COLO668 (cell line): Measurements from ENCODE around the gene KLHL36.

Experiments used
- DNase-seq: peaks from one replicate; lab custom pipeline; 2025; ENCODE audit not compliant: unreplicated experiment; lab: John Stamatoyannopoulos, UW

Gene KLHL36

DNA sequence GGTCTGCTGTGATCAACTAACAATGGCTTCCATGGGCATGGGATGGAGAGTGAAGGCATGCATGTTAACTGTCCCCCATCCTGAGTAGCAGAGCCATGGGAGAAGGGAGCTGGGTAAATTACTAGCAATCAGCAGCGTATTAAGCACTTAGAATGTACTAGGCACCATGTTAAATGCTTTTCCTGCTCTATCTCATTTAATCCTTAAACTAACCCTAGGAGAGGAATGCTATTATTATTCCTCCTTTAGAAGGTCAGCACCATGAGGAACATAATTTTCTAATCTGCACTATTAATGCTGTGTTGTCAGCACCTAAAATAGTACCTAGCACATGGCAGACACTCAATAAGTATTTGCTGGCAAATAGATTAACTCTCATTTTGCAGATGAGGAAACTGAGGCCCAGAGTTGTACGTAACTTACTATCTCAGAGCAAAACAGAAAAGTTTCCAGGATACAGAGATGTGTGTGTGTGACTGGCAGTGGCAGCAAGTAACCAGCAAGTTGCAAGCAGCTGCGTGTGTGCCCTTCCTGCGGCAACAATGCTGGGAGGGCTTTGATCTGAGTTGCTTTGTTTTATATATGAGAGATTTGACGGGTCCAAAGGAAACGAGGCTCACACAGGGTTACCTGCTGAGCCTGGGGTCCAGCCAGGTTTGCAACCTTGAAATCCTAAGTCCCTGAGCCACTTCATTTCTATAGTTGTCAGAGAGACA lies 6.5 kb upstream of the KLHL36 start:
- DNase-seq: no peak

DNA sequence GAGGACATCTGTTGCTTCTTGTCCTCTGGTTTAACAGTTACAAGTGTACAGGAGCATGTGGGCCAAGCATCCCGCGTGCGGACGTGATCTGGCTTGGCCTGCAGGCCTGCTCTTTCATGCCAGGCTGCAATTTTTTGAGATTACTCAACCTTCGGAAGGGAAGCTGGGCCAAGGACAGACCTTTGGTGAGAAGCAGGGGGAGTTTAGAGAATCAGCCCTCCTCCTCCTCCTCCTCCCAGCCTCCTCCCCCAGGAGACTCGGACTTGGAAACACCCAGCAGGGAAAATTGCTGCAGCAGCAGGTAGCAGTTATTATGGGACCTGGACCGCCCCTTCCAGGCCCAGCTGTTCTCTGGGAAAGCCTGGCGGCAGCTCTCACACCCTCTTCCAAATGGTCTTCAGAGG lies 5.1 kb upstream of the KLHL36 start:
- DNase-seq: no peak

DNA sequence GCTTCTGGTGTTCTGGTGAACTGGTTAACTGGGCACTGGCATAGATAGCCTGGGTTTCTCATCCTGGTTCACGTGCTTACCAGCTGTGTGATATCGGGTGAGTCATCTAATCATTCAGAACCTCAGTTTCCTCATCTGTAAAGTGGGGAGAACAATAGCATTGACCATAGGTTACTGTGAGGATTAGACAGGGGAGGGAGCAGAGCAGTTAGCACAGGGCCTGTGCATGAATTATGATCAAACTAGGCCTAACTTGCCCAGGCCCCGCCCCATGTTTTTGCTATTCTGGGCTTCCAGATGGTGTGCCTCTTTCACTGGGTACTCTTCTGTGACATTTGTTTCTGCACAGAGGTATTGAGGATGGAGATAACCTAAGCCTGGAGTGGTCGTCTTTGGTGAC lies 4.6 kb upstream of the KLHL36 start:
- DNase-seq: no peak

DNA sequence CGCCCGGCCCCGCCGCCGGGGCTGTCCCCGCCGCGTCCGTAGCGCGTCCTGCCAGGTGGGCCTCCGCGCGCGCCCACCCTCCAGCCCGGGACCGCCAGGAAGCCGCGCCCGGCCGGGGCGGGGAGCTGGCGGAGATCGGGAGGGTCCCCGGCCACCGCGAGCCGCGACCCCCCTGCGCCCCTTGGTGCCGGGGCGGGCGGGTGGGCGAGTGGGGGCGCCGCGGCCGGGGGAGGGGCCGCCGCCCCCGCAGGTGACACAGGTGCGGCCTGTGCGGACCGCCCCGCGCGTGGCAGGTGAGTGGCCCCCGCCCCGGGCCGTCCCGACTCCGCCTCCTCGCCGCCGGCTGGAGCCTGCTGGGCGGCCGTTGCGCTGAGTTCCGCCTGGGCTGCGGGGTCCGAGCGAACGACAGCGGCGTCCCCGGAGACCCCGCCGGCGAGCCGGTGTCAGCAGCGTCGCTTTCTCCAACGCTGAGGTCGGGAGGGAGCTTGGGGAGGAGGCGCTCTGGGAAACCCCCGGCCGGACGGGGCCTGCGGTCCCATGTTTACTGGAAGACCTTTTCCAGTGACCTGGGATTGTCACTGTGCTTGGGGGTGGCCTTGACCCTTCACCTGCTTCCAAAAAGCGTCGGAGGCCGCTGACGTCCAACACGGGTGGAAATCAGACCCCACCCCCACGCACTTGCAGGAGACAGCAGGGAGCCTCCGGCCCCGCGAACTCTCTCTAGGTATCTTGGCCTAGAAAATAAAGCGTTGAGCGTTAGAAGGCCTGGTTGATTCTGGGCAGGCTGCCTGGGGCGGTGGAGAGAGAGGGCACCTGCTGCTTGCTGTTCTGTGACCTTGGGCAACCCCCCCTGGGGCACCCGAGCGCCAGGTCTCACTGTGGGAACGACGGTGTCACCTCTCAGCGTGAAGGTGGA lies 542 bp downstream of the KLHL36 start:
- peak; percentile 67 for DNase-seq

DNA sequence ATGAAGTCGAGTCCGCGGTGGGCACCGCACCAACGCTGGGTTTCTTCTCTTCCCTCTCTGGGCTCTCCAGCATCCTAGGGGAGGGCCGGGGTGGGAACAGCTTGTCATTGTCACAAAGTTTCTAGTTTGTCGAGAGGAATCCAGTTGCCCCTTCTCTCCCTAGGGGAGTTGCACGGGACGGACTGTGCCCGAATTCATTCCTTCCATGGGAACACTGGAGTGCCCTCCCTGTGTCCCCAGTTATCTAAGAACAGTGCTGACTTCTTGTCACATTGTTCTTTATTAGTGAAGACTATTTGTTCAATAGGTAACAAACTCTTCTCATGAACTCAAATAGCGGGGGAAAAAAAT lies 1.2 kb downstream of the KLHL36 start:
- no peak for DNase-seq

DNA sequence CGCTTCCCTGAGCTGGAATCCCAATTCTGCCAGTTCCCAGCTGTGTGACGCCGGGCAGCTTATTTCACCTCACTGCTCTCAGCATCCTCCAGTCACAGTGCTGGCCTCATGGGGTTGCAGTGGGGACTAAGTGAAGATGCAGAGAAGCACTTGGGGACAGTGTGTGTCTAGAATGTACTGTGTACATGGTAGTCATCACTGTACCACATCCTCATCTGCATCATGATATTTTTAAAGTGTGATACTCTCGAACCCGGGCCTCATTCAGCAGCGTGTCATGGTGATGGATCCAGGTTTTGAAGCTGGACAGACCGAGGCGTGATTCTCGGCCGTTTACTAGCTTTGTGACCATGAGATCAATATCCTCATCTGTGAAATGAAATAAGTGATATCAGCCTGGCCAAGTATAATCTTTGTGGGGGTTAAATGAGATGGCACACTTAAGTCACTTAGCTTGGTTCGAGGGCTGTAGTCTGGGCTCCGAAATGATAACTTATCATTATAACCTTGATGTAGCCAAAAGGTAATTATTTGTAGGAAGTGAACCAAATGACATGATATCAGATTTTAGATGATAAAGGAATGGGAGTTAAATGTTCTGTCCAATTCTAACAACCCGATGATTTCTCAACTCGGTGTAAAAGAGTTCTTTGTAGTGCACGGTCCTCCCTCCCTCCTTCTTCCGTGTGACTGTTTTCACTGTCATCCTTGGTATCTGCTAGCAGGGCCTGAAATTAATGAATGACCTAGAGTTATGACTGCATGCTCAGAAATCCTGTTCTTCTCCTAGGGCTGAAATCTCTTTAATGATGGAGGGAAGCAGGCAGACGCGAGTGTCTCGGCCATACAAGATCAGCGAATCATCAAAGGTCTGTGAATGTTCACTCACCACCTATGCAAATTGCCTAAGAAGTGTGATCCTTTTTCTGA lies 2.0 kb downstream of the KLHL36 start:
- no peak for DNase-seq

DNA sequence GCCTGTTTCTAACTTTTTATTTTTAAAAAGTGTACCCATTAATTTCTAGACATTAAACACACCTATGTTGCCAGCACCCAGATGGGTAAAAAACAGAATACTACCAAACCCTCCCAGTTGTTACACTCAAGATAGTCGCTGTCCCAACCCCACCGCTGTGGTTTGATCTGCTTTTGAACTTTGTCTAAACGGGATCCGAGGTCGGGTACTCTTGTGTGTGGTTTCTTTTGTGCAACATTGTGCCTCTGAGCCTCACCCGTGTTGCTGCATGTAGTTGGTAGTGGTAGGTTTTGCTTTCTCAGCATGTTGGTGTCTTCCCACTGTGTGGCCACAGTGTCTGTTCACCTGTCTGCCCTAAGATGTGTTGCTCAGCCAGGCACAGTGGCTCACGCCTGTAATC lies 4.3 kb downstream of the KLHL36 start:
- no peak for DNase-seq

DNA sequence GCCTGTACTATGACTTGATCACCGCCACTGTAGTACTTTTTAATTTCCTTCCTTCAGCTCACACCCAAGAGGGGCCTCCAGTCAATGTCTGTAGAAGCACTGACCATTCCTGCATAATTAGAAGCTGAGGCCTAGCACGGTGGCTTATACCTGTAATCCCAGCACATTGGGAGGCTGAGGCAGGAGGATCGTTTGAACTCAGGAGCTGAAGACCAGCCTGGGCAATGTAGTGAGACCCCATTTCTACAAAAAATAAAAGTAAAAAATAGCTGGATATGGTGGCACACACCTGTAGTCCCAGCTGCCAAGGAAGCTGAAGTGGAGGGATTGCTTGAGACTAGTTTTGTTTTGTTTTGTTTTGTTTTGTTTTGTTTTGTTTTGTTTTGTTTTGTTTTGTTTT lies 5.9 kb downstream of the KLHL36 start:
- no peak for DNase-seq

DNA sequence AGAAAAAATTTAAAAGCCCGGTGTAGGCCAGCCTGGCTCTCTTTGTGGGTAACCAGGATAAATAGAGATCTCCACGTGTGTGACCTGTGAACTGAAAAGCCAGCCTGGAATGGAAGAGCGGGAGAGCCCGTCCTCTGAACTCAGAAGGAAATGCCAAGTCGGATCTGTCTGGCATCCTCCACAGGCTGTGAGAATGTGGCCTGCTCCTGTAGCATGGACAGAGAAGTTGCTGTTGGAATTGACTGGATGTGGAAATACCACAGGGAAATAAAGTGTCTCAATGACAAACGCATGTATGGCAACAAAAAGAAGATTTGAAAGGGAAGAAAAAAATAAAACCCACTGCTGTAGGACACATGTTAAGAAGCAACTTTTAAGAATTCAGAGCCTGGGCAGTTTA lies 6.7 kb downstream of the KLHL36 start:
- no peak for DNase-seq

DNA sequence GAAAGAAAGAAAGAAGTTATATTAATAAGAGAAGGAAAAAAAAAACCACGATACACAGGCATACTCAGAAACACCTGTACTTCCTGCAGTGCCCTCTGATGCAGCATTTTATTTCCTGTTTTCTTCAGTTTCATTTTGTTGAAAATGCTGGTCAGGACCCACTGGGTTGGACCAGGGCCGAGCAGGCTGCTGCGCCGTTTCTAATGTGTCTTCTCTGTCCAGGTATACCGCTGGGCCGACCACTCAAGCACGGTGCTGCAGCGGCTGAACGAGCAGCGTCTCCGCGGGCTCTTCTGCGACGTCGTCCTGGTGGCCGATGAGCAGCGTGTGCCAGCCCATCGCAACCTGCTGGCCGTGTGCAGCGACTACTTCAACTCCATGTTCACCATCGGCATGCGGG lies 8.3 kb downstream of the KLHL36 start:
- no peak for DNase-seq

DNA sequence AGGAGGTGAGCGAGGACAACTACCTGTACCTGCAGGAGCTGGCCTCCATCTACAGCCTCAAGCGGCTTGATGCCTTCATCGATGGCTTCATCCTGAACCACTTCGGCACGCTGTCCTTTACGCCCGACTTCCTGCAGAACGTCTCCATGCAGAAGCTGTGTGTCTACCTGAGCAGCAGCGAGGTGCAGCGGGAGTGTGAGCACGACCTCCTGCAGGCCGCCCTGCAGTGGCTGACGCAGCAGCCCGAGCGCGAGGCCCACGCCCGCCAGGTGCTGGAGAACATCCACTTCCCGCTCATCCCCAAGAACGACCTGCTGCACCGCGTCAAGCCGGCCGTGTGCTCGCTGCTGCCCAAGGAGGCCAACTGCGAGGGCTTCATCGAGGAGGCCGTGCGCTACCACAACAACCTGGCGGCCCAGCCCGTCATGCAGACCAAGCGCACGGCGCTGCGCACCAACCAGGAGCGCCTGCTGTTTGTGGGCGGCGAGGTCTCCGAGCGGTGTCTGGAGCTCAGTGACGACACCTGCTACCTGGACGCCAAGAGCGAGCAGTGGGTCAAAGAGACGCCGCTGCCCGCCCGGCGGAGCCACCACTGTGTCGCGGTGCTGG lies 9.0 kb downstream of the KLHL36 start:
- DNase-seq: no peak

DNA sequence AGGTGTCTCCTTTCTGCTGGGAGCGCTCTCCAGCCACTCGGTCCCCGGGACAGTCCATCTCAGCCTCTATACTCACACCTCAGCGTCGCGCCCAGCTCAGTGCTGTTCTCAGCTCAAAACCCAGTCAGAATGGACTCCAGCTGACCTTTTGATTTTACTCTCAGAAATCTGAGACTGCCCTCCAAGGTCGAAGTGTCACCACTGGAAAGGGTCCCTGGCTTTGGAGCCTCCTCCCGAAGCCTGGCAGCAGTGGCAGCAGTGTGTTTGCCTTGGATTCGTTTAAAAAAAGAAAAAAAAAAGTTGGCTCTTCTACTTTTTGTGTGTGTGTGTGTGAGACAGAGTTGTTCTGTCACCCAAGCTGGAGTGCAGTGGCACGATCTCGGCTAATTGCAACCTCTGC lies 10.4 kb downstream of the KLHL36 start:
- DNase-seq: no peak

DNA sequence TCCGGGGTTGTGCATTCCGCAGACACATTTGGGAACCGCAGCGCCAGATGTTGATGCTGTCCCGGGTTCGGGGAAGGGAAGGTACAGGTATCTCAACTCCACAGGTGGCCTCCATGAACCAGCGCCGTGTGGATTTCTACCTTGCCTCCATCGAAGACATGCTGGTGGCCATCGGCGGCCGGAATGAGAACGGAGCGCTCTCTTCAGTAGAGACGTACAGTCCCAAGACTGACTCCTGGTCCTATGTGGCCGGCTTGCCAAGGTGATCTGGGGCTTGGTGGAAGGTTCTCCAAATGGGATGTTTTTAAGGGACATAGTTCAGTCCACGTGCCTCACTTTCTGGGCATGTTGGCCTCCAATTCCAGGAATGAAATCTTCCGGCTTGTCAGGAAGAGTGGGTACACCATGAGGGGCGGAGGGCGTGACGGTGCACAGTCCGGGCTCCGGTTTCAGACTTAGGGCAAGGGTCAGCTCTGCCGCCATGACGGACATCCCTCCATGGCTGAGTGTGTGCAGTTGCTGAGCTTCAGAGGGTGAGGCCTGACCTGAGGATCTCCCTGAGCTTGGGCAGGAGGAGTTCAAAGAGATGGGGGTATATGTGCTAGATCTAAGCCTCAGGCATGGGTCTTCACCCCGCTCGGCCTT lies 11.5 kb downstream of the KLHL36 start:
- no peak for DNase-seq

DNA sequence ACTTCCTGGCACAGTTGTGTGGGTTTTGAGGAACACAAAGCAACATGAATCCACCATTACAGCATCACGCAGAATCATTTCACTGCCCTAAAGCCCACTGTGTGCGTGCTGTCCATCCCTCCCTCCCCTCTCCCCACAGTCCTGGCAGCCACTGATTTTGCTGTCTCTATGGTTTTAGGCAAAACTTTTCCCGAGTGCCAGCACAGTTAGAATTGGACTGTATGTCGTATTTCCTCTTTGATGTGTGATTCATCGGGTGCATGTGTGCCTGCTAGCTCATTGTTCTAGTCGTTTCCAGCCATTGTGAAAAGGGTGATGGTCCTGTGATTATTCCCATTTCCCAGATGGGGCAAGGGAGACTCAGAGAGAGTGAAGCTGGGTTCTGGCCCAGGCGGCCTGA lies 12.7 kb downstream of the KLHL36 start:
- DNase-seq: no peak

DNA sequence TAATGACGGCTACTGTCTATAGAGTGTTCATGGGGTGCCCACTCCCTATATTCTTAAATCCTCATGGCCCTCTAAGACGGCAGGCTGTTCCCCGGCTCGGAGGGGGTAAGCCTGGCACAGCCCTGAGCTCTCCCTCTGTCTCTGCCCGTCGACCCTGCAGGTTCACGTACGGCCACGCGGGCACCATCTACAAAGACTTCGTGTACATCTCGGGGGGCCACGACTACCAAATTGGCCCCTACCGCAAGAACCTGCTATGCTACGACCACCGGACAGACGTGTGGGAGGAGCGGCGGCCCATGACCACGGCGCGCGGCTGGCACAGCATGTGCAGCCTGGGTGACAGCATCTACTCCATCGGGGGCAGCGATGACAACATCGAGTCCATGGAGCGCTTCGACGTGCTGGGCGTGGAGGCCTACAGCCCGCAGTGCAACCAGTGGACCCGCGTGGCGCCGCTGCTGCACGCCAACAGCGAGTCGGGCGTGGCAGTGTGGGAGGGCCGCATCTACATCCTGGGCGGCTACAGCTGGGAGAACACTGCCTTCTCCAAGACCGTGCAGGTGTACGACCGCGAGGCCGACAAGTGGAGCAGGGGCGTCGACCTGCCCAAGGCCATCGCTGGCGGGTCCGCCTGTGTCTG lies 13.2 kb downstream of the KLHL36 start:
- DNase-seq: no peak

DNA sequence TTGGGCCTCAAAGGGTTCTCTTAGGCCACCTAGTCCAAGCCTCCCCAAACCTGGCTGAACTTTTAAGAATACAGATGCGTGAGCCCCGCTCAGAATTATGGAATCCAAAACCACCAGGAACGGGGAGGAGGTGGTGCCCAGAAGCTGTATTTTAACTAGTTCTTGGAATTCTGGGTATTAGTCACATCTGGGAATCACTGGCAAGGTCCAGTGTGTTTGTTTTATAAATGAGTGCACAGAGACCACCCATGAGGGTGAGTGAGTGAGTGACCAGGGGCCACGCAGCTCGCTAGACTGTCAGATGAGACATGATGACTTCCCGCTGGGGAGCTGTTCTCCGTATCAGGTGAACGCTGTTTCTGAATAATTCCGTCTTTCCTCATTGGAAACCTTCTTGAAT lies 14.2 kb downstream of the KLHL36 start:
- DNase-seq: no peak

DNA sequence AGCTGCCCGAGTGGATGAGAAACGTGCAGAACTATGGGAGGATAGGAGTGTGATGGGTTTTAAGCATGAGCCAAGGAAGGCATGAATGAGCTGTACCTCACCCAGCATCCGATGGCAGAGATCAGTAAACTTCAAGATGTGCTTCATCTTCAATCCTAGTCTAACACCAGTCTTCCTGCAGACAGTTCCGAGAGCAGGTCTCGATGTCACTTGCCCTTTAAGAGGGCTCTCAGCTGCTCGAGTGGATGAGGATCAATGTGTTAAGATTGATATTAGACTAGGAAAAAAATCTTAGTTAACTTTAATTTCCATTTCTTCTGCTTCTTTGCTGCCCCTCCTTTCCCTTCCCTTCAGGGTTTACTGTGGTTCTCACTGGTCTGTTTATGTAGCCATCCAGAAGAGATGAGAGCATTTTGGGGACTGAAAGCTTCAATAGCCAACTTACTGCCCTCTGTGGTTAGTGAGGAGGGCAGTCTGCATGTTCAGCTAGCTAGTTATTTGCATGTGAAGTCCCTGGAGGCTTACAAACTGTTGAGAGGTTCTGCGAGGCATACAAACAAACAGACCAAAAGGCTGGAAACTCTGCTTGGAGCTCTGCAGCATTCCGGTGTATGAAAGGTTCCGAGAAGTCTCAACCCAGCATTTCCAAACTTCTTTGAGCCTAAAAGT lies 15.3 kb downstream of the KLHL36 start:
- no peak for DNase-seq

DNA sequence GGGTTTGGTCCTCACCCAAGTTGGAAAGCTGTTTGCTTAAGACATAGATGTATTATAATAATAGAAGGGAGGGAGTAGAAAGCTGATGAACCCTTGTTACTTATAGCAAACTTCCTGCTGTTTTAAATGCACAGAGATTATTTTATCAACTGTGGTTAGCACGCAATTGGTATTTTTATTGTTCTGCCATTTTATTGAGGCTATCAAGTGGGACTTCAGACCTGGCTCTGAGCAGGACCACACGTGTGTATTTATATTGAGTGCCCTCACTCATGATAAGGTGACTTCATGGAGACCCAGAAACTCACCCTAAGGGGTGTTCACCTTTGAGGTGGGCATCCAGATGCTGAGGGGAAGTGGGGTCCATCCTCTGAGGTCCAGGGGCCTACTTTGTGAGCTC lies 17.0 kb downstream of the KLHL36 start:
- no peak for DNase-seq

DNA sequence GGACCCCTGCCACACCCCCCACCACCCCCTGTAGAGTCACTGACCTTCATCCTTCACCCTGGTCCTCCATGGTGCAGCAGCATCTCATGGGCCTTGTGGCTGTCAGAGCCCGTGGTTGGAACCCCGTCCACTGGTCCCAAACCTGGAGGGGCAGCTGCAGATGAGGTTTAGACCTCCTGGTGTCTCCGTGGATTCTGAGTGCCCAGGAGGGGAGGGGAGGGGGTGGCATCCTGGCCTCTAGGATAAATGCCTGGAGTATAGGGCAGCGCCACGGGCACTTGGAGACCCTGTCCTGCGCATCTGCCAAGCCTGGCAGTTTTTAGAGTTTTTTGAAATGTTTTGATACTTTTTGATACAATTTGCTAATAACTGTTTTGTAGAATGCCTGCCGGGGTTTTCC lies 17.5 kb downstream of the KLHL36 start:
- no peak for DNase-seq
